HEK293T (cell line): Measurements from ENCODE around the gene AGPAT3.

Source experiments
- CTCF ChIA-PET: fragments of 350-600 bp; formaldehyde crosslinking; extraction: SDS; loops from one replicate; lab custom pipeline; 2021; ENCODE audit warnings: antibody characterized with exemption, inconsistent platforms; lab: Yijun Ruan, JAX
- POLR2A ChIA-PET: fragments of 350-600 bp; formaldehyde crosslinking; extraction: SDS; loops from one replicate; lab custom pipeline; 2020; ENCODE audit warnings: antibody characterized with exemption, inconsistent platforms; lab: Yijun Ruan, JAX
- DNase-seq: peaks from one replicate; pipeline ENCODE4 v3.0.0; 2012; ENCODE audit warnings: mixed read lengths; ENCODE audit errors: extremely low spot score
- ARNT ChIP-seq: fragments of 450-650 bp; IDR thresholded peaks from 2 replicates; pipeline ENCODE4 v1.6.1; 2017; ENCODE audit warnings: mild to moderate bottlenecking
- BHLHE40 ChIP-seq: fragments of 450-650 bp; IDR thresholded peaks from 2 replicates; pipeline ENCODE4 v1.6.1; 2016; ENCODE audit warnings: mild to moderate bottlenecking, moderate library complexity, borderline replicate concordance
- CTBP1 ChIP-seq: fragments of 450-650 bp; IDR thresholded peaks from 2 replicates; pipeline ENCODE4 v1.6.1; 2016; ENCODE audit warnings: borderline replicate concordance
- ELF4 ChIP-seq: fragments of 450-650 bp; IDR thresholded peaks from 2 replicates; pipeline ENCODE4 v1.6.1; 2017; ENCODE audit warnings: antibody characterized with exemption
- FOXA1 ChIP-seq: fragments of 450-650 bp; IDR thresholded peaks from 2 replicates; pipeline ENCODE4 v1.6.1; 2016; ENCODE audit warnings: mild to moderate bottlenecking
- FOXK2 ChIP-seq: fragments of 450-650 bp; IDR thresholded peaks from 2 replicates; pipeline ENCODE4 v1.6.1; 2016; ENCODE audit warnings: mild to moderate bottlenecking
- FOXM1 ChIP-seq: fragments of 450-650 bp; IDR thresholded peaks from 2 replicates; pipeline ENCODE4 v1.6.1; 2017; ENCODE audit warnings: mild to moderate bottlenecking, borderline replicate concordance
- HDGF ChIP-seq: fragments of 450-650 bp; IDR thresholded peaks from 2 replicates; pipeline ENCODE4 v1.6.1; 2017; ENCODE audit warnings: antibody characterized with exemption, borderline replicate concordance
- L3MBTL2 ChIP-seq: fragments of 450-650 bp; conservative IDR thresholded peaks from 2 replicates; pipeline ENCODE4 v1.6.1; 2016; ENCODE audit warnings: mild to moderate bottlenecking
- LEF1 ChIP-seq: fragments of 450-650 bp; IDR thresholded peaks from 2 replicates; pipeline ENCODE4 v1.6.1; 2017; ENCODE audit warnings: mild to moderate bottlenecking, borderline replicate concordance
- NFRKB ChIP-seq: fragments of 450-650 bp; IDR thresholded peaks from 2 replicates; pipeline ENCODE4 v1.6.1; 2016; ENCODE audit warnings: mild to moderate bottlenecking, moderate library complexity
- PKNOX1 ChIP-seq: fragments of 450-650 bp; IDR thresholded peaks from 2 replicates; pipeline ENCODE4 v1.6.1; 2016
- SP1 ChIP-seq: fragments of 450-650 bp; IDR thresholded peaks from 2 replicates; pipeline ENCODE4 v1.6.1; 2017
- SUZ12 ChIP-seq: fragments of 450-650 bp; IDR thresholded peaks from 2 replicates; pipeline ENCODE4 v1.6.1; 2016; ENCODE audit warnings: mild to moderate bottlenecking
- TARDBP ChIP-seq: fragments of 450-650 bp; IDR thresholded peaks from 2 replicates; pipeline ENCODE4 v1.6.1; 2016
- ZNF384 ChIP-seq: fragments of 450-650 bp; IDR thresholded peaks from 2 replicates; pipeline ENCODE4 v1.6.1; 2016

The AGPAT3 gene

GRCh38 chr21:43845386-43845785, 19.6 kb upstream of the AGPAT3 start:
- CTCF ChIA-PET: interaction anchor here (0.8 kb wide), 1 partner anchor 94 kb away, joined by 3 read pairs; no protein-coding TSS in a partner anchor
- no peak for TF ChIP-seq ELF4
- no peak for TF ChIP-seq SUZ12
- TF ChIP-seq FOXK2: no peak
- no peak for TF ChIP-seq PKNOX1
- TF ChIP-seq TARDBP: no peak
- TF ChIP-seq L3MBTL2: no peak
- POLR2A ChIA-PET: no interaction called here
- DNase-seq: no peak

GRCh38 chr21:43846430-43846829, 18.6 kb upstream of the AGPAT3 start:
- no peak for DNase-seq
- ChIA-PET POLR2A (no interaction called here), CTCF (interaction anchor here (0.6 kb wide), 1 partner anchor 57 kb away, joined by 3 read pairs; the partner anchor contains the start of gene RRP1)
- TF ChIP-seq ARNT (no peak), LEF1 (no peak), FOXK2 (no peak), FOXM1 (no peak), L3MBTL2 (no peak), BHLHE40 (no peak), SUZ12 (no peak), FOXA1 (no peak), ELF4 (no peak), CTBP1 (no peak), SP1 (no peak), NFRKB (no peak), ZNF384 (no peak), TARDBP (no peak), HDGF (no peak), PKNOX1 (no peak)

- ChIA-PET CTCF (no interaction called here), POLR2A (no interaction called here)
- TF ChIP-seq ZNF384 (no peak), NFRKB (no peak), SP1 (no peak), FOXA1 (no peak), PKNOX1 (no peak), TARDBP (no peak), ELF4 (no peak), FOXM1 (no peak), CTBP1 (no peak), FOXK2 (no peak), HDGF (no peak)
- no peak for DNase-seq
Observed at GRCh38 chr21:43847301-43847700, 17.7 kb upstream of the AGPAT3 start.

GRCh38 chr21:43848771-43849170, 16.3 kb upstream of the AGPAT3 start:
- no peak for TF ChIP-seq ZNF384
- no peak for TF ChIP-seq HDGF
- no peak for TF ChIP-seq CTBP1
- TF ChIP-seq SP1: no peak
- no peak for TF ChIP-seq LEF1
- no peak for TF ChIP-seq ARNT
- no peak for TF ChIP-seq NFRKB
- TF ChIP-seq L3MBTL2: no peak
- CTCF ChIA-PET: interaction anchor here (0.6 kb wide), 1 partner anchor 28 kb away, joined by 3 read pairs; no protein-coding TSS in a partner anchor
- POLR2A ChIA-PET: no interaction called here
- no peak for DNase-seq

GRCh38 chr21:43849532-43850299, 15.3 kb upstream of the AGPAT3 start:
- CTCF ChIA-PET: no interaction called here
- POLR2A ChIA-PET: no interaction called here

More at GRCh38 chr21:43849532-43850299, 15.3 kb upstream of the AGPAT3 start:
- DNase-seq: no peak
- no peak for TF ChIP-seq ELF4
- no peak for TF ChIP-seq SP1
- TF ChIP-seq FOXA1: no peak
- TF ChIP-seq LEF1: no peak
- no peak for TF ChIP-seq ZNF384
- TF ChIP-seq FOXK2: no peak
- TF ChIP-seq TARDBP: no peak
- TF ChIP-seq L3MBTL2: no peak
- no peak for TF ChIP-seq PKNOX1
- TF ChIP-seq HDGF: no peak
- no peak for TF ChIP-seq BHLHE40
- TF ChIP-seq FOXM1: no peak
- TF ChIP-seq CTBP1: no peak
- TF ChIP-seq SUZ12: no peak
- no peak for TF ChIP-seq ARNT
